Measurements from ENCODE around the gene ANO7. TPM values are rescaled to one million over a fixed set of nuclear protein-coding genes. Genes with fewer than 3 reads are reported as not detected.

ANO7 gene
- total and polyA plus RNA-seq, 2 of the 13 experiments (the other 11 are each of a cell fraction or from before 2014, with no cell fraction given): 4.1 to 4.9 TPM

DNA sequence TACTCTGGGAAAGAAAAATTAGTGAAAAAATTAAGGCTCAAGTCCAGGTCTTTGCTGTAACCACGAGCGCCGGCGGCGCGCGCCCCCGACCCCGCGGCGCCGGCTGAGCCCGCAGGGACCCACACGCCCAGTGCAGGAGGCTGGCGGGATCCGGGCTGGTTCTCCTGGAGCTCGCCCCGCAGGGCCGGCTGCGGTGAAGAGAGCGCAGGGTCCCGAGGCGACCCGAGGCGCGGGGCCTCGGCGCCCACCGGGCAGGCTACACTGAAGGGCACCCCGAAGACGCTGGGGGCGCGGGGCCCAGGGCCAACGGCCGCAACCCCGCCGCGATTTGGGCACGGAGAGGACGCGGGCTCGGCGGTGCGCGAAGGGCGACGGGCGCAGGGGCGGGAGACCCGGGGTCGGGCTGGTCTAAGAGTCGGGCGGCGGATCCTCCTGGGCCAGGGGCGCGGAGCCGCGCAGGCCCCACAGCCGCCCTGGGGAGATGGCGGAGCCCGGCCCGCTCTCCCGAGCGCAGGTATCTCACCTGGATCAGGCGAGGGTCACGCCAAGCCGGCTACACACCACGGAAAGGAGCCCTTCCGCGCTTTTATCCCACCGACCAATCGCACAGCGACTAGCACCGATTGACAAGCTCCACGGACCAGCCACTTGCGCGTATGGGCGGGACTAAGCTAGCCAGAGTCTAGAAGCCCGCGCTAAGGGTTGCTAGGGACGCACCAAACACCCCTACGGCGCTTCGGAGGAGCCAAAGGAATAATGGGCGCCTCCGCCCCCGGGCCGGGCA, 39.4 kb upstream of the ANO7 start, which contains the start of gene PASK (continued):
- TF ChIP-seq PATZ1 (CRISPR knock-in tag; IDR thresholded peaks at IDR 0.05): 0 out of 2 replicates have a peak, but pooled peaks have one; percentile 9
- TF ChIP-seq FOXJ3 (CRISPR knock-in tag; IDR thresholded peaks at IDR 0.05; ENCODE audit: borderline replicate concordance): no peak
- TF ChIP-seq, protein P1, sequence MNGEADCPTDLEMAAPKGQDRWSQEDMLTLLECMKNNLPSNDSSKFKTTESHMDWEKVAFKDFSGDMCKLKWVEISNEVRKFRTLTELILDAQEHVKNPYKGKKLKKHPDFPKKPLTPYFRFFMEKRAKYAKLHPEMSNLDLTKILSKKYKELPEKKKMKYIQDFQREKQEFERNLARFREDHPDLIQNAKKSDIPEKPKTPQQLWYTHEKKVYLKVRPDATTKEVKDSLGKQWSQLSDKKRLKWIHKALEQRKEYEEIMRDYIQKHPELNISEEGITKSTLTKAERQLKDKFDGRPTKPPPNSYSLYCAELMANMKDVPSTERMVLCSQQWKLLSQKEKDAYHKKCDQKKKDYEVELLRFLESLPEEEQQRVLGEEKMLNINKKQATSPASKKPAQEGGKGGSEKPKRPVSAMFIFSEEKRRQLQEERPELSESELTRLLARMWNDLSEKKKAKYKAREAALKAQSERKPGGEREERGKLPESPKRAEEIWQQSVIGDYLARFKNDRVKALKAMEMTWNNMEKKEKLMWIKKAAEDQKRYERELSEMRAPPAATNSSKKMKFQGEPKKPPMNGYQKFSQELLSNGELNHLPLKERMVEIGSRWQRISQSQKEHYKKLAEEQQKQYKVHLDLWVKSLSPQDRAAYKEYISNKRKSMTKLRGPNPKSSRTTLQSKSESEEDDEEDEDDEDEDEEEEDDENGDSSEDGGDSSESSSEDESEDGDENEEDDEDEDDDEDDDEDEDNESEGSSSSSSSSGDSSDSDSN (CRISPR knock-in tag; IDR thresholded peaks at IDR 0.05): peak; percentile 72; the same call in 1 of the 2 replicates
- peak; percentile 69; the same call in 1 of the 2 replicates for TF ChIP-seq YEATS4 (CRISPR knock-in tag; IDR thresholded peaks at IDR 0.05; ENCODE audit: borderline replicate concordance)
- TF ChIP-seq ARNT (IDR thresholded peaks at IDR 0.05): no peak
- TF ChIP-seq, protein P2, sequence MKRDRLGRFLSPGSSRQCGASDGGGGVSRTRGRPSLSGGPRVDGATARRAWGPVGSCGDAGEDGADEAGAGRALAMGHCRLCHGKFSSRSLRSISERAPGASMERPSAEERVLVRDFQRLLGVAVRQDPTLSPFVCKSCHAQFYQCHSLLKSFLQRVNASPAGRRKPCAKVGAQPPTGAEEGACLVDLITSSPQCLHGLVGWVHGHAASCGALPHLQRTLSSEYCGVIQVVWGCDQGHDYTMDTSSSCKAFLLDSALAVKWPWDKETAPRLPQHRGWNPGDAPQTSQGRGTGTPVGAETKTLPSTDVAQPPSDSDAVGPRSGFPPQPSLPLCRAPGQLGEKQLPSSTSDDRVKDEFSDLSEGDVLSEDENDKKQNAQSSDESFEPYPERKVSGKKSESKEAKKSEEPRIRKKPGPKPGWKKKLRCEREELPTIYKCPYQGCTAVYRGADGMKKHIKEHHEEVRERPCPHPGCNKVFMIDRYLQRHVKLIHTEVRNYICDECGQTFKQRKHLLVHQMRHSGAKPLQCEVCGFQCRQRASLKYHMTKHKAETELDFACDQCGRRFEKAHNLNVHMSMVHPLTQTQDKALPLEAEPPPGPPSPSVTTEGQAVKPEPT (CRISPR knock-in tag; IDR thresholded peaks at IDR 0.05; ENCODE audit: low read depth): peak; percentile 16; the same call in 1 of the 2 replicates
- TF ChIP-seq ZNF446 (CRISPR knock-in tag; IDR thresholded peaks at IDR 0.05): 0 out of 2 replicates have a peak, but pooled peaks have one; percentile 84
- peak; percentile 14; the same call in 1 of the 2 replicates for TF ChIP-seq ZNF34 (CRISPR knock-in tag; IDR thresholded peaks at IDR 0.05; ENCODE audit: borderline replicate concordance)
- peak; percentile 25; the same call in 1 of the 2 replicates for TF ChIP-seq ELF4 (CRISPR knock-in tag; IDR thresholded peaks at IDR 0.05; ENCODE audit: borderline replicate concordance)
- TF ChIP-seq AGO2 (optimal IDR thresholded peaks at IDR 0.05; ENCODE audit: low read depth, low read length): peak; percentile 45
- peak; percentile 55; the same call in 1 of the 2 replicates for TF ChIP-seq GATAD1 (CRISPR knock-in tag; IDR thresholded peaks at IDR 0.05)
- no peak for TF ChIP-seq ZNF432 (CRISPR knock-in tag; IDR thresholded peaks at IDR 0.05; ENCODE audit: borderline replicate concordance)
- 0 out of 2 replicates have a peak, but pooled peaks have one; percentile 50 for TF ChIP-seq MTF1 (CRISPR knock-in tag; IDR thresholded peaks at IDR 0.05)
- TF ChIP-seq MED8 (CRISPR knock-in tag; IDR thresholded peaks at IDR 0.05; ENCODE audit: insufficient replicate concordance): no peak
- no peak for TF ChIP-seq ZNF780A (CRISPR knock-in tag; IDR thresholded peaks at IDR 0.05)
- peak; percentile 11 for TF ChIP-seq RBM39 (IDR thresholded peaks at IDR 0.05; ENCODE audit: low read depth, low read length, poor library complexity, severe bottlenecking)
- TF ChIP-seq ZNF512 (CRISPR knock-in tag; IDR thresholded peaks at IDR 0.05): no peak
- 0 out of 2 replicates have a peak, but pooled peaks have one; percentile 5 for TF ChIP-seq KDM5B (CRISPR knock-in tag; IDR thresholded peaks at IDR 0.05; ENCODE audit: borderline replicate concordance)
- no peak; the same call in 1 of the 2 replicates for TF ChIP-seq ZFP90 (CRISPR knock-in tag; IDR thresholded peaks at IDR 0.05; ENCODE audit: borderline replicate concordance)
- TF ChIP-seq ARNT2 (CRISPR knock-in tag; IDR thresholded peaks at IDR 0.05; ENCODE audit: low read depth): peak; percentile 89
